Ovary (tissue), 3 donors: ENCODE data around the gene STRN.

ENCODE experiments used
- CTCF ChIP-seq, 3 donors: fragments of 450-650 bp in 2 of 3; fragments of 200-600 bp in 1 of 3; IDR thresholded peaks; one replicate each; pipeline versions ENCODE4 v1.5.1 to v1.8.0; 2016 to 2022; ENCODE audit warnings: antibody characterized with exemption in 3 of 3, mild to moderate bottlenecking in 1 of 3
- EP300 ChIP-seq: sonication (generic); formaldehyde crosslinking; IDR thresholded peaks from one replicate; pipeline ENCODE4 v1.6.1; 2017; ENCODE audit warnings: antibody characterized with exemption
- POLR2A ChIP-seq: fragments of 450-650 bp; IDR thresholded peaks from one replicate; pipeline ENCODE4 v1.6.1; 2017; ENCODE audit warnings: antibody characterized with exemption, mild to moderate bottlenecking, moderate library complexity
- donor health status: DM: no; HTN: no; CAD: no.

GRCh38 chr2:36820942-36821605 lies 145.3 kb downstream of the STRN start:
- no peak for TF ChIP-seq CTCF (IDR thresholded peaks at IDR 0.05)
- no peak for TF ChIP-seq EP300
- no peak for TF ChIP-seq POLR2A
